Parathyroid adenoma (tissue), 2 donors: ENCODE data around the gene MYO5B.

Source experiments
- H2AFZ ChIP-seq: fragments of 300-600 bp; sonication (generic); one replicate; pipeline ENCODE4 v1.7.0; 2017; ENCODE audit warnings: antibody characterized with exemption, mild to moderate bottlenecking
- H3K27ac ChIP-seq: fragments of 300-600 bp; sonication (generic); one replicate; pipeline ENCODE4 v1.7.0; 2017
- H3K27me3 ChIP-seq: fragments of 300-600 bp; sonication (generic); one replicate; pipeline ENCODE4 v1.7.0; 2017; ENCODE audit warnings: low read length; ENCODE audit not compliant: control insufficient read depth, insufficient read depth
- H3K36me3 ChIP-seq: fragments of 300-600 bp; sonication (generic); one replicate; pipeline ENCODE4 v1.7.0; 2017; ENCODE audit warnings: low read length; ENCODE audit not compliant: control insufficient read depth, insufficient read depth
- H3K4me1 ChIP-seq: fragments of 300-600 bp; sonication (generic); one replicate; pipeline ENCODE4 v1.7.0; 2017; ENCODE audit warnings: control low read depth
- H3K4me2 ChIP-seq: fragments of 300-600 bp; sonication (generic); one replicate; pipeline ENCODE4 v1.7.0; 2017; ENCODE audit warnings: low read length
- H3K4me3 ChIP-seq: fragments of 300-600 bp; sonication (generic); one replicate; pipeline ENCODE4 v1.7.0; 2017; ENCODE audit warnings: low read depth, low read length
- H3K79me2 ChIP-seq: fragments of 300-600 bp; sonication (generic); one replicate; pipeline ENCODE4 v1.7.0; 2017; ENCODE audit warnings: control low read depth
- H3K9ac ChIP-seq: fragments of 300-600 bp; sonication (generic); one replicate; pipeline ENCODE4 v1.7.0; 2017; ENCODE audit warnings: mild to moderate bottlenecking
- H3K9me3 ChIP-seq: fragments of 300-600 bp; sonication (generic); one replicate; pipeline ENCODE4 v1.7.0; 2017; ENCODE audit warnings: low read length; ENCODE audit not compliant: control insufficient read depth
- TF ChIP-seq, protein P1 (sequence below): fragments of 300-600 bp; sonication (generic); IDR thresholded peaks from one replicate; pipeline ENCODE4 v1.7.0; 2017; ENCODE audit warnings: antibody characterized with exemption, mild to moderate bottlenecking
- donor health status: primary hyperparathyroidism.

Gene MYO5B

DNA sequence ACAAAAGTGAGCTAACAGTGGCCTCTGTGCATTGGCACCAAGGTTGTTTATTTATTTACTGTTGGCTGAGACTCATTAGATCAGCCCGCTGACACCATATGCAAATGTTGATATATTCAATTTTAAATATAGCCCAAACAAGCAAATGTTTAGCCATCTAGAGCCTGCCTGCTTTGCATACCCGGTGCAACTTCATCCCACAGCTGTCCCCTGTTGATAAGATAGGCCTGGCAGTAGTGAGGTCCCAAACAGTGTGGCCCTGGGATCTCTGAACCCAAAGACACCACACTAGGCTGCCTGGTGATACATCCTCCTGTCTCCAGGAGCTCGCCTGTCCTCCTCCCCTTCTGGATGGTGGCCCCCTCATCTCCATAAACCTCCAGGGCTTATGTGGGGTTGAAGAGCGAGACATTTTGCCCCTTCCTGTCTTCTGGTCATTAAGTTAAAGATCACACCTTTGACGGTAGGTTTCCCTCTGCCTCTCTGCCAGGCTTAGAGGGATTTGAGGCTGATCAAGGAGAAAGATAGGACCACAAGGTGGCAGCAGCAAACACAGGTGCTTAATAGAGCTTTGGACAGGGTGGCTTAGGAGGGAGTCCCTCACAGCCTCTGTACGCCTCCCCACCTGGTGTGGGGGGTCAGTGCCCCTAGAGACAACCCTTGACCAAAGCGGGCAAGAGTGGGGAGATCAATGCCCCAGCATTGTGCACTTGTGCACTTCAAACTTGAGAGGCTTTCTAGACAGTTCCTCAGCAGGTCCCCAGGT is 23.7 kb upstream of the MYO5B start:
- Histone ChIP-seq H3K79me2 (no peaks in the 10 kb centered on the region), H3K36me3 (no peaks in the 10 kb centered on the region), H3K4me3 (no peak overlapping the region), H3K9me3 (no peaks in the 10 kb centered on the region), H3K4me1 (no peaks in the 10 kb centered on the region), H3K4me2 (no peak overlapping the region), H3K9ac (no peak overlapping the region), H2AFZ (no peak overlapping the region), H3K27ac (no peak overlapping the region), H3K27me3 (no peaks in the 10 kb centered on the region)
- TF ChIP-seq, protein P1, sequence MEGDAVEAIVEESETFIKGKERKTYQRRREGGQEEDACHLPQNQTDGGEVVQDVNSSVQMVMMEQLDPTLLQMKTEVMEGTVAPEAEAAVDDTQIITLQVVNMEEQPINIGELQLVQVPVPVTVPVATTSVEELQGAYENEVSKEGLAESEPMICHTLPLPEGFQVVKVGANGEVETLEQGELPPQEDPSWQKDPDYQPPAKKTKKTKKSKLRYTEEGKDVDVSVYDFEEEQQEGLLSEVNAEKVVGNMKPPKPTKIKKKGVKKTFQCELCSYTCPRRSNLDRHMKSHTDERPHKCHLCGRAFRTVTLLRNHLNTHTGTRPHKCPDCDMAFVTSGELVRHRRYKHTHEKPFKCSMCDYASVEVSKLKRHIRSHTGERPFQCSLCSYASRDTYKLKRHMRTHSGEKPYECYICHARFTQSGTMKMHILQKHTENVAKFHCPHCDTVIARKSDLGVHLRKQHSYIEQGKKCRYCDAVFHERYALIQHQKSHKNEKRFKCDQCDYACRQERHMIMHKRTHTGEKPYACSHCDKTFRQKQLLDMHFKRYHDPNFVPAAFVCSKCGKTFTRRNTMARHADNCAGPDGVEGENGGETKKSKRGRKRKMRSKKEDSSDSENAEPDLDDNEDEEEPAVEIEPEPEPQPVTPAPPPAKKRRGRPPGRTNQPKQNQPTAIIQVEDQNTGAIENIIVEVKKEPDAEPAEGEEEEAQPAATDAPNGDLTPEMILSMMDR: peak; percentile 49

DNA sequence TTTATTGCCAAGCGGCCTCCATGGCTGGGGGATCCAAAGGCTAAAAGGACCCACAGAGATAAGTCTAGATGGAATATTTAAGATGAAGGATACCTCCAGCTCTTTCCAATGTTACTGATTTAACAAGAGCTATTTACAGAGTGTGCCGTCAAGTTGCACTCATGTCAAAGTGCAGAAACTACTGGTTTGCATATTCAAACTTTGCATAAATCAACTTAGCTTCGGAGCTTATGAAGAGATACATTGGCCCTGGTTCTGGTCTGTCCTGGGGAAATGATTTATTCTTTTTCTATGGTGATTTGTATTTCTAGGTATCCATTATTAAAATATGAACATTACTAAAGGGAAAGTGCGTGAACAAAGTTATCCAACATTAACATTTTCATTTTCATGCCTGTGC is 14.4 kb upstream of the MYO5B start:
- Histone ChIP-seq H3K9me3 (no peaks in the 10 kb centered on the region), H3K27ac (no peak overlapping the region), H3K4me3 (no peak overlapping the region), H3K4me2 (no peak overlapping the region), H3K79me2 (no peaks in the 10 kb centered on the region), H3K4me1 (peaks cover under 1% of the 10 kb centered on the region), H3K27me3 (no peaks in the 10 kb centered on the region), H3K36me3 (no peaks in the 10 kb centered on the region), H2AFZ (no peak overlapping the region), H3K9ac (no peak overlapping the region)
- TF ChIP-seq, protein P1: no peak

DNA sequence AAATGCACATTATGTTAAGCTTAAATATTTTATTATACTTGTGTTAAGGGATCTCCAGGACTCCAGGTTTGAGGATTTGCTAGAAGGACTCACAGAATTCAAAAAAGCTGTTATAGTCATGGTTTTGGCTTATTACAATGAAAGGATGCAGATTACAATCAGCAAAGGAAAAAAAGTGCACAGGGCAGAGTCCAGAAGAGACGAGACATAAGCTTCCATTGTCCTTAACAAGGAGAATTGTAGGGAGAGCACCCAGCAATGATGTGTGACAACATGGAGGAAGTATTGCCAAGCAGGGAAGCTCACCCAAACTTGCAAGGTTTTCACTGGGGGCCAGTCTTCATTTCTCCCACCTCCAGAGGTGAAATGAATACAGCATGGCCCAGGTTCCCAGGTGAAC is 12.8 kb upstream of the MYO5B start:
- H3K79me2 ChIP-seq: no peaks in the 10 kb centered on the region
- H3K4me2 ChIP-seq: no peak overlapping the region

DNA sequence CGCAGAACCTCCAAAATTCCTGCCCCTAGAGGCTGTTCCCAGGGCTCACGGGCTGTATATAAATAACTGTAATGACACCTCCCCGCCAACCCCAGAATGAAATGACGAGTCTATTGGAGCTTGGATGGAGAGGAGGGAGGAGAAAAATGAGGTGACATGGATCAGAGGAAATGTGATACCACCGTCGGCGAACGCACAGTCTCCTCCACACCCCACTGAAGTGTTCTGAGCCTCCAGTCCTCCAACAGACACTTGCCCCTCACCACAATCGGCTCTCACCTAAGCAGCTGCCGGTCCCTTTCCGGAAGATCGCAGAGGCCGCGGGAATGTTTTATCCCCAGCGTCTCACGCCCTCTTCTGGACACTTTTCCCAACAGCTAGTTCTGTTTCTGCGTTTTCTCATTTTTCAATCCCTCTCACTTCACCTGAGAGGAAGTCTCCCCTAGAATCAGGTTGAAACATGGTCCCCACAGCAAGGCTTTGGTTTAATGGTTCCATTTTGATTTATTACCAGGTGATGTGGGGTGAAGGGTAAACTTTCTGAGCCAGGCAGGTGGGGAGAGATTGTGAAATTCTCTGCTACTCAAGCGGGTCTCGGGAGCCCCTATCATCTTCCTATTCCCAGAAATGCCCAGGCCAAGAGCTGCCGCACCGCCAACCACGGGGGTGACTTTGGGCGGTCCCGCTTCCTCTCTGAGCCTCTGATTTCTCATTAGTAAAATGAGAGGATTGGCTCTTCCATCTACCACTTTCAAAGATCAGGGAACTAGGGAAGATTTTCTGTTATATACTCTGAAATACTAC is 9.1 kb upstream of the MYO5B start:
- H3K36me3 ChIP-seq: no peaks in the 10 kb centered on the region
- no peaks in the 10 kb centered on the region for H3K79me2 ChIP-seq
- H3K27me3 ChIP-seq: no peaks in the 10 kb centered on the region
- H3K4me1 ChIP-seq: peaks cover 5% of the 10 kb centered on the region
- no peak overlapping the region for H3K9ac ChIP-seq
- no peaks in the 10 kb centered on the region for H3K9me3 ChIP-seq
- no peak overlapping the region for H3K4me3 ChIP-seq
- no peak overlapping the region for H3K27ac ChIP-seq
- H2AFZ ChIP-seq: peak overlapping the region; percentile 65
- TF ChIP-seq, protein P1: peak; percentile 69
- no peak overlapping the region for H3K4me2 ChIP-seq

More for the DNA sequence above, 12.8 kb upstream of the MYO5B start:
- no peaks in the 10 kb centered on the region for H3K36me3 ChIP-seq
- no peak overlapping the region for H3K27ac ChIP-seq
- no peak overlapping the region for H3K9ac ChIP-seq
- no peaks in the 10 kb centered on the region for H3K27me3 ChIP-seq
- H2AFZ ChIP-seq: no peak overlapping the region
- H3K4me3 ChIP-seq: no peak overlapping the region
- peaks cover 5% of the 10 kb centered on the region for H3K4me1 ChIP-seq
- no peaks in the 10 kb centered on the region for H3K9me3 ChIP-seq
- TF ChIP-seq, protein P1: no peak
